B cell (primary cell): ENCODE measurements around the gene TMEM94. TPM values are rescaled to one million over a fixed set of nuclear protein-coding genes. Genes with fewer than 3 reads are reported as not detected.

ENCODE experiments used
- ATAC-seq: fragments of 200-7000 bp; cut with Tn5 transposase; one replicate; pipeline ENCODE4 v1.10.0; 2021; ENCODE audit warnings: low read depth, mild to moderate bottlenecking, moderate number of reproducible peaks, moderate library complexity
- CTCF ChIA-PET: fragments of 350-600 bp; sonication (Branson Sonifier 250); formaldehyde crosslinking; loops from one replicate; lab custom pipeline; 2021; ENCODE audit warnings: antibody characterized with exemption, inconsistent platforms; lab: Charles Lee
- POLR2A ChIA-PET: fragments of 350-600 bp; sonication (Branson Sonifier 250); formaldehyde crosslinking; loops from one replicate; lab custom pipeline; 2021; ENCODE audit warnings: antibody characterized with exemption; lab: Charles Lee
- DNase-seq: peaks from one replicate; pipeline ENCODE4 v3.0.0; 2013
- H2AFZ ChIP-seq: 2 replicates; pipeline ENCODE4 v1.6.1; 2012; ENCODE audit warnings: mild to moderate bottlenecking, low read depth, low read length; ENCODE audit not compliant: insufficient read depth, poor library complexity, severe bottlenecking
- H3K27ac ChIP-seq, 2 donors: 1 replicate in 1 of 2; 2 replicates in 1 of 2; pipeline ENCODE4 v1.5.1; 2012 to 2013; ENCODE audit warnings: low read length in 2 of 2, mild to moderate bottlenecking in 2 of 2, moderate library complexity in 1 of 2
- H3K27me3 ChIP-seq, 4 experiments: fragments of 200-600 bp in 1 of 4; sonication (generic) in 1 of 4; replicated peaks in 1 of 4; 1 replicate in 2 of 4; 2 replicates in 2 of 4; pipeline versions ENCODE4 v1.6.1 to v1.7.0; 2013 to 2016; ENCODE audit warnings: low read length in 3 of 4, mild to moderate bottlenecking in 2 of 4, mixed read lengths in 1 of 4, moderate library complexity in 1 of 4; ENCODE audit not compliant: insufficient read depth in 4 of 4, control insufficient read depth in 3 of 4; ENCODE audit errors: control extremely low read depth in 1 of 4
- H3K36me3 ChIP-seq, 2 experiments: replicated peaks in 1 of 2; 1 replicate in 1 of 2; 2 replicates in 1 of 2; pipeline versions ENCODE4 v1.6.1 to v1.7.1; 2013; ENCODE audit warnings: low read length in 1 of 2; ENCODE audit not compliant: insufficient read depth in 2 of 2, control insufficient read depth in 1 of 2; ENCODE audit errors: control extremely low read depth in 1 of 2, extremely low read depth in 1 of 2
- H3K4me1 ChIP-seq, 2 donors: fragments of 200-600 bp in 1 of 2; sonication (generic) in 1 of 2; 1 replicate in 1 of 2; 2 replicates in 1 of 2; pipeline versions ENCODE4 v1.5.1 to v1.6.1; 2013 to 2017; ENCODE audit warnings: low read length in 2 of 2; ENCODE audit not compliant: control insufficient read depth in 2 of 2, insufficient read depth in 2 of 2
- H3K4me2 ChIP-seq: replicated peaks from 2 replicates; pipeline ENCODE3; 2012; ENCODE audit warnings: mild to moderate bottlenecking, low read depth, low read length; ENCODE audit not compliant: poor library complexity, severe bottlenecking
- H3K4me3 ChIP-seq, 5 experiments: fragments of 200-600 bp in 1 of 5; sonication (generic) in 1 of 5; 1 replicate in 3 of 5; 2 replicates in 2 of 5; pipeline versions ENCODE4 v1.5.1 to v1.7.0; 2011 to 2016; ENCODE audit warnings: low read length in 4 of 5, mild to moderate bottlenecking in 4 of 5, low read depth in 2 of 5, control low read depth in 1 of 5, moderate library complexity in 1 of 5; ENCODE audit not compliant: insufficient read depth in 1 of 5; ENCODE audit errors: control extremely low read depth in 1 of 5, extremely low read depth in 1 of 5
- H3K79me2 ChIP-seq: fragments of 200-600 bp; sonication (generic); one replicate; pipeline ENCODE4 v1.6.0; 2016; ENCODE audit warnings: low read length; ENCODE audit not compliant: control insufficient read depth, insufficient read depth
- H3K9ac ChIP-seq: fragments of 200-600 bp; sonication (generic); 2 replicates; pipeline ENCODE4 v1.6.1; 2017; ENCODE audit warnings: mild to moderate bottlenecking, low read length, moderate library complexity
- H3K9me3 ChIP-seq, 3 donors: one replicate each; pipeline versions ENCODE4 v1.6.1 to v1.7.1; 2013; ENCODE audit warnings: low read length in 2 of 3; ENCODE audit not compliant: control insufficient read depth in 2 of 3, insufficient read depth in 1 of 3; ENCODE audit errors: control extremely low read depth in 1 of 3
- H4K20me1 ChIP-seq: 2 replicates; pipeline ENCODE4 v1.6.0; 2012; ENCODE audit warnings: mild to moderate bottlenecking, low read length; ENCODE audit not compliant: insufficient read depth, control insufficient read depth, poor library complexity, severe bottlenecking
- H3K27ac Mint-ChIP-seq: one replicate; pipeline ENCODE4 v1.8.0; 2021; ENCODE audit warnings: mixed read lengths
- H3K27me3 Mint-ChIP-seq: one replicate; pipeline ENCODE4 v1.8.0; 2021; ENCODE audit warnings: mixed read lengths
- H3K4me1 Mint-ChIP-seq: one replicate; pipeline ENCODE4 v1.8.0; 2021; ENCODE audit warnings: mixed read lengths
- H3K4me3 Mint-ChIP-seq: one replicate; pipeline ENCODE4 v1.8.0; 2021; ENCODE audit warnings: mixed read lengths
- H3K9me3 Mint-ChIP-seq: one replicate; pipeline ENCODE4 v1.8.0; 2022; ENCODE audit warnings: mixed read lengths; ENCODE audit not compliant: insufficient read depth
- CTCF ChIP-seq: fragments of 200-600 bp; IDR thresholded peaks from one replicate; pipeline ENCODE4 v1.8.0; 2022; ENCODE audit warnings: antibody characterized with exemption, mild to moderate bottlenecking
- EZH2 ChIP-seq: IDR thresholded peaks from 2 replicates; pipeline ENCODE4 v1.6.1; 2012; ENCODE audit warnings: borderline replicate concordance, low read depth, mild to moderate bottlenecking, moderate library complexity, low read length; ENCODE audit not compliant: insufficient read depth, poor library complexity, severe bottlenecking
- WGBS: methylation state at CpG from one replicate; pipeline ENCODE4 v1.1.5; 2013; ENCODE audit warnings: missing lambda C conversion rate; ENCODE audit not compliant: insufficient coverage; 5-methylcytosine and 5-hydroxymethylcytosine counted together
- intact Hi-C: fragments of 100-400 bp; cut with micrococcal nuclease; formaldehyde crosslinking; loops from one replicate; pipeline ENCODE4 v1.10.0; 2022
- polyA plus RNA-seq: library from polyadenylated mRNA; depleted of rRNA; stranded (reverse); fragments of >200 nt; gene quantifications from 2 replicates; pipeline ENCODE4 v1.2.3, GENCODE V29; 2012
- total RNA-seq, 2 donors: library from RNA; stranded (reverse); fragments of 120-200 nt in 1 of 2; gene quantifications; 1 replicate in 1 of 2; 2 replicates in 1 of 2; pipeline versions ENCODE4 v1.2.3 to v1.2.4, GENCODE V29; 2013 to 2022

Gene TMEM94
- total and polyA plus RNA-seq, 2 donors (not counting 1 experiment from before 2014, with no cell fraction given): 139 to 158 TPM

GRCh38 chr17:75411328-75412067 is 44.9 kb upstream of the TMEM94 start:
- TF ChIP-seq CTCF (no peak), EZH2 (no peak)
- H3K27ac Mint-ChIP-seq: peak overlapping the region; percentile 16
- Histone ChIP-seq H3K79me2 (peaks cover 47% of the 10 kb centered on the region), H3K27me3 (no peaks in the 10 kb centered on the region), H3K27ac (no peak overlapping the region), H3K4me1 (peaks cover 10 to 18% of the 10 kb centered on the region in 2 donors), H3K4me2 (no peak overlapping the region), H3K36me3 (no peaks in the 10 kb centered on the region), H4K20me1 (no peaks in the 10 kb centered on the region), H2AFZ (no peak overlapping the region), H3K9me3 (no peaks in the 10 kb centered on the region), H3K4me3 (no peak overlapping the region), H3K9ac (no peak overlapping the region)
- DNase-seq: no peak
- H3K4me3 Mint-ChIP-seq: no peak overlapping the region
- H3K9me3 Mint-ChIP-seq: no peaks in the 10 kb centered on the region
- H3K4me1 Mint-ChIP-seq: peaks cover 16% of the 10 kb centered on the region
- no peaks in the 10 kb centered on the region for H3K27me3 Mint-ChIP-seq
- intact Hi-C loops: loop anchor here (1.0 to 2.0 kb wide), 5 partner anchors 88 to 451 kb away; partner anchors contain the start of gene MIF4GD
- no peak for ATAC-seq
- WGBS: 70% methylated on average over 3 of the region's 5 CpGs
- ChIA-PET POLR2A (interaction anchor here (0.5 to 1.5 kb wide), 6 partner anchors 116 to 685 kb away, joined by 3 to 6 read pairs (median 6); partner anchors contain the start of gene SLC25A19), CTCF (interaction anchor here (0.6 to 4.3 kb wide), 29 partner anchors 10 to 450 kb away, joined by 3 to 81 read pairs (median 5); partner anchors contain the start of genes GGA3, MIF4GD, MRPL58 and MRPS7)
